ENCODE measurements around the gene CATSPER1.

Gene CATSPER1

GRCh38 chr11:66067640-66068039, 41.4 kb upstream of the CATSPER1 start:
- peaks cover 69% of the 10 kb centered on the region for H3K36me3 Mint-ChIP-seq (ENCODE audit: low read depth)
- H3K27ac Mint-ChIP-seq, result peak overlapping the region; percentile 85

GRCh38 chr11:66066751-66067150, 40.5 kb upstream of the CATSPER1 start:
- Mint-ChIP-seq H3K9me3 (peaks cover 21% of the 10 kb centered on the region), H3K27me3 (ENCODE audit: low read depth, poor library complexity) (no peaks in the 10 kb centered on the region), H3K4me3 (no peak overlapping the region), H3K36me3 (ENCODE audit: low read depth) (peaks cover 67% of the 10 kb centered on the region), H3K4me1 (peaks cover 38% of the 10 kb centered on the region), H3K27ac (peak overlapping the region; percentile 81)
- TF ChIP-seq CTCF (IDR thresholded peaks at IDR 0.05), result no peak
- no peak for DNase-seq

More at GRCh38 chr11:66067640-66068039, 41.4 kb upstream of the CATSPER1 start:
- Mint-ChIP-seq H3K4me3 (no peak overlapping the region), H3K27me3 (ENCODE audit: low read depth, poor library complexity) (no peaks in the 10 kb centered on the region), H3K4me1 (peaks cover 47% of the 10 kb centered on the region), H3K9me3 (peaks cover 21% of the 10 kb centered on the region)
- no peak for DNase-seq
- no peak for TF ChIP-seq CTCF (IDR thresholded peaks at IDR 0.05)

- Mint-ChIP-seq H3K36me3 (ENCODE audit: low read depth) (peaks cover 87% of the 10 kb centered on the region), H3K4me3 (no peak overlapping the region), H3K9me3 (peaks cover 21% of the 10 kb centered on the region), H3K27ac (no peak overlapping the region), H3K4me1 (peaks cover 29% of the 10 kb centered on the region), H3K27me3 (ENCODE audit: low read depth, poor library complexity) (no peaks in the 10 kb centered on the region)
- TF ChIP-seq CTCF (IDR thresholded peaks at IDR 0.05), result no peak
- DNase-seq, result no peak
These were observed 38.3 kb upstream of the CATSPER1 start for GRCh38 chr11:66064571-66064970.

GRCh38 chr11:66063900-66064299, 37.6 kb upstream of the CATSPER1 start:
- H3K4me3 Mint-ChIP-seq, result no peak overlapping the region
- peaks cover 94% of the 10 kb centered on the region for H3K36me3 Mint-ChIP-seq (ENCODE audit: low read depth)
- H3K4me1 Mint-ChIP-seq, result peaks cover 22% of the 10 kb centered on the region
- no peaks in the 10 kb centered on the region for H3K27me3 Mint-ChIP-seq (ENCODE audit: low read depth, poor library complexity)
- no peak for DNase-seq
- TF ChIP-seq CTCF (IDR thresholded peaks at IDR 0.05), result no peak
- peaks cover 21% of the 10 kb centered on the region for H3K9me3 Mint-ChIP-seq
- no peak overlapping the region for H3K27ac Mint-ChIP-seq

- Mint-ChIP-seq H3K4me1 (peaks cover 8% of the 10 kb centered on the region), H3K36me3 (ENCODE audit: low read depth) (peaks cover 90% of the 10 kb centered on the region), H3K9me3 (peaks cover 21% of the 10 kb centered on the region), H3K27me3 (ENCODE audit: low read depth, poor library complexity) (no peaks in the 10 kb centered on the region), H3K27ac (no peak overlapping the region), H3K4me3 (no peak overlapping the region)
- DNase-seq, result no peak
- TF ChIP-seq CTCF (IDR thresholded peaks at IDR 0.05), result no peak
These were observed 36.1 kb upstream of the CATSPER1 start for GRCh38 chr11:66062408-66062807.

- Mint-ChIP-seq H3K27me3 (ENCODE audit: low read depth, poor library complexity) (no peaks in the 10 kb centered on the region), H3K36me3 (ENCODE audit: low read depth) (peaks cover 90% of the 10 kb centered on the region), H3K27ac (peak overlapping the region; percentile 57), H3K4me1 (no peaks in the 10 kb centered on the region), H3K4me3 (no peak overlapping the region), H3K9me3 (peaks cover 21% of the 10 kb centered on the region)
- TF ChIP-seq CTCF (IDR thresholded peaks at IDR 0.05), result no peak
- no peak for DNase-seq
These were observed 35.0 kb upstream of the CATSPER1 start for GRCh38 chr11:66061268-66061667.
